Measurements from ENCODE around the gene XAGE1B. TPM values are rescaled to one million over a fixed set of nuclear protein-coding genes. Genes with fewer than 3 reads are reported as not detected.
"Not testable (repeated sequence)": the region's sequence is repeated elsewhere in the genome, so short reads cannot be mapped to it uniquely, and the experiment has no call there.

Gene XAGE1B, protein sequence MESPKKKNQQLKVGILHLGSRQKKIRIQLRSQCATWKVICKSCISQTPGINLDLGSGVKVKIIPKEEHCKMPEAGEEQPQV
- total RNA-seq (2011; cell fraction: chromatin; rRNA removed; ENCODE audit: low replicate concordance), result 3.1 and 5.0 TPM in 2 replicates
- total RNA-seq (2011; cell fraction: nucleolus; rRNA removed), result 13.3 and 16.0 TPM in 2 replicates
- total RNA-seq (2011; cell fraction: nucleoplasm; rRNA removed), result 15.1 and 23.1 TPM in 2 replicates
- total RNA-seq (2014; rRNA removed) (373 and 377 TPM in 2 replicates), total RNA-seq (2014; rRNA removed; fragmentation: Illumina TruSeq; extraction: Trizol) (149 and 222 TPM in 2 replicates), total RNA-seq (2015; rRNA removed; fragmentation: Illumina TruSeq; extraction: Trizol) (3.1 and 134 TPM in 2 replicates), total RNA-seq (2021) (88.3 and 105 TPM in 2 replicates), polyA plus RNA-seq (2011; rRNA removed) (6.1 and 48.6 TPM in 2 replicates), polyA plus RNA-seq (2014; fragmentation: Illumina TruSeq; extraction: Trizol) (87.4 and 382 TPM in 2 replicates), polyA plus RNA-seq (2014; fragmentation: Nextera tagmentation; extraction: Ambion mirVana) (100 to 1,000 TPM; 103 to 128 TPM), polyA plus RNA-seq (2014; rRNA removed) (105 and 232 TPM in 2 replicates), polyA minus RNA-seq (2011; rRNA and poly(A)+ RNA removed) (4.2 and 6.8 TPM in 2 replicates), Bru-seq, nascent RNA (percentile 40 among the genes with signal in this experiment), BruChase-seq, experiment 1, labeled RNA remaining after a 2-hour chase (percentile 31 among the genes with signal in this experiment), BruChase-seq, experiment 2, labeled RNA remaining after a 6-hour chase (percentile 38 among the genes with signal in this experiment)
- polyA plus RNA-seq (2011; cell fraction: cytosol; rRNA removed), result 6.1 and 83.2 TPM in 2 replicates
- polyA plus RNA-seq (2011; cell fraction: nucleus; rRNA removed), result 1.5 and 10.5 TPM in 2 replicates
- 88.9 and 141 TPM in 2 replicates for polyA plus RNA-seq (2012)
- 33.5 TPM in 1 of 2 replicates, not detected in the other for polyA minus RNA-seq (2011; cell fraction: cytosol; rRNA and poly(A)+ RNA removed)
- 2.2 and 4.7 TPM in 2 replicates for polyA minus RNA-seq (2011; cell fraction: nucleus; rRNA and poly(A)+ RNA removed)
- long read RNA-seq, experiment 1, transcript XAGE1B-203 (4 exons, 614 nt), result major isoform, 221 of 269 reads
- long read RNA-seq, experiment 1, transcript XAGE1B-202 (4 exons, 474 nt), result minor isoform, 19 of 269 reads
- long read RNA-seq, experiment 1, transcript XAGE1B-201 (4 exons, 733 nt), result minor isoform, 8 of 269 reads
- long read RNA-seq, experiment 1, partial matches to known transcripts, result 7 of 269 reads
- long read RNA-seq, experiment 1, other reads (novel, unspliced or antisense), result 9 of 269 reads
- long read RNA-seq, experiment 2, transcript XAGE1B-203 (4 exons, 614 nt), result major isoform, 105 of 128 reads
- long read RNA-seq, experiment 2, transcript XAGE1B-202 (4 exons, 474 nt), result minor isoform, 5 of 128 reads
- long read RNA-seq, experiment 2, transcript XAGE1B-201 (4 exons, 733 nt), result minor isoform, 8 of 128 reads
- long read RNA-seq, experiment 2, partial matches to known transcripts, result 3 of 128 reads
- long read RNA-seq, experiment 2, other reads (novel, unspliced or antisense), result 4 of 128 reads
- long read RNA-seq, experiment 3, transcript XAGE1B-203 (4 exons, 614 nt), result major isoform, 150 of 175 reads
- long read RNA-seq, experiment 3, transcript XAGE1B-201 (4 exons, 733 nt), result minor isoform, 7 of 175 reads
- long read RNA-seq, experiment 3, transcript XAGE1B-202 (4 exons, 474 nt), result minor isoform, 14 of 175 reads
- long read RNA-seq, experiment 3, partial matches to known transcripts, result 1 of 175 reads
- long read RNA-seq, experiment 3, other reads (novel, unspliced or antisense), result 3 of 175 reads

DNA sequence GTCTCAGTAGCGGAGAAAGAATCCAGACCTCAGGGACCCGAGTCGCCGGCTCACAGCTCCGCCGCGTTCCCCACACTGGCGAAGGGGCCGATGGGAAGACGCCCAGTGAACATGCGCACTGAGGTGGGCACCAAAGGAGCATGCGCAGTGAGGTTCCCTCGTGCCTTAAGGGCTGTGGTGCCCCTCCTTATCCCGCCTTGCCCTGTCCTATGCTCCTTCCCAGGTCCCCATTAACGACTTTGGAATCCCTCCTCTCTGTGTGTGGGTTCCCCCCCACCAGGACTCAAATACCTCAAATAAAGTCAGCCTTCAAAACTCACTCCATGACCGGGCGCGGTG is at the start of gene XAGE1B:
Gene XAGE1B (minus strand): TSS at position 77 of the 339 bp plus-strand sequence. CDS start 1,536 bp downstream, outside the sequence.
- H3K9ac ChIP-seq (ENCODE audit: insufficient read depth in 1 of 2, low read depth in 2 of 2, low read length in 2 of 2); H3K27ac ChIP-seq (ENCODE audit: extremely low read depth, low read depth, low read length); CTCF ChIA-PET (ENCODE audit: low intra/inter-chr PET ratio); H3K9me1 ChIP-seq (ENCODE audit: control insufficient read depth, insufficient read depth, low read length); POLR2A ChIA-PET; H3K4me1 ChIP-seq (replicated peaks in 1 of 2; ENCODE audit: control insufficient read depth in 2 of 2, insufficient read depth in 2 of 2, low read length in 2 of 2); H2AFZ ChIP-seq (ENCODE audit: low read depth, low read length); H4K20me1 ChIP-seq (replicated peaks; ENCODE audit: control insufficient read depth, insufficient read depth, low read length); H3K79me2 ChIP-seq (ENCODE audit: control insufficient read depth, insufficient read depth, low read length); BruUV-seq (replicated peaks); intact Hi-C loops (cut with micrococcal nuclease); H3K36me3 ChIP-seq (ENCODE audit: control insufficient read depth, insufficient read depth, low read length); DNase-seq (ENCODE audit: extremely low read depth in 1 of 4, low spot score in 3 of 4); H3K4me3 ChIP-seq; H3K4me2 ChIP-seq (ENCODE audit: insufficient read depth, low read length); FAIRE-seq; in situ Hi-C loops (cut with MboI); H3K27me3 ChIP-seq (ENCODE audit: control insufficient read depth in 2 of 2, insufficient read depth in 2 of 2, low read length in 2 of 2); H3K9me3 ChIP-seq (replicated peaks; ENCODE audit: control insufficient read depth, insufficient read depth, low read depth, low read length): not testable (repeated sequence)
- no CpG with 5 or more reads among the region's 18 CpGs for WGBS (ENCODE audit: insufficient coverage, low coverage, missing lambda C conversion rate)
- ATAC-seq, result peak; percentile 88
